WTC11 (cell line): ENCODE results near the gene UBAP2L. TPM values are rescaled to one million over a fixed set of nuclear protein-coding genes. Genes with fewer than 3 reads are reported as not detected.

Experiments used
- ATAC-seq: fragments of 200-7000 bp; cut with Tn5 transposase; 2 replicates; pipeline ENCODE4 v1.10.0; 2021; ENCODE audit warnings: mild to moderate bottlenecking, moderate library complexity
- CTCF ChIA-PET: fragments of 300-600 bp; sonication (Branson Sonifier 250); formaldehyde crosslinking; loops from one replicate; lab custom pipeline; 2021; ENCODE audit warnings: antibody characterized with exemption; lab: Charles Lee
- POLR2A ChIA-PET: fragments of 350-600 bp; sonication (Branson Sonifier 250); formaldehyde crosslinking; loops from one replicate; lab custom pipeline; 2021; ENCODE audit warnings: antibody characterized with exemption; lab: Charles Lee
- DNase-seq: peaks from one replicate; pipeline ENCODE4 v3.0.0; 2021; ENCODE audit warnings: low spot score
- H3K27ac Mint-ChIP-seq: 2 replicates; pipeline ENCODE4 v1.8.0; 2021; ENCODE audit warnings: mixed read lengths
- H3K27me3 Mint-ChIP-seq: 2 replicates; pipeline ENCODE4 v1.8.0; 2021; ENCODE audit warnings: low read depth, mild to moderate bottlenecking, moderate library complexity, mixed read lengths
- H3K36me3 Mint-ChIP-seq: 2 replicates; pipeline ENCODE4 v1.8.0; 2021; ENCODE audit warnings: mixed read lengths
- H3K4me1 Mint-ChIP-seq: 2 replicates; pipeline ENCODE4 v1.8.0; 2022; ENCODE audit warnings: mixed read lengths
- H3K4me3 Mint-ChIP-seq: 2 replicates; pipeline ENCODE4 v1.8.0; 2021; ENCODE audit warnings: mild to moderate bottlenecking, moderate library complexity, mixed read lengths
- H3K9me3 Mint-ChIP-seq: 2 replicates; pipeline ENCODE4 v1.8.0; 2021; ENCODE audit warnings: mixed read lengths
- ATF1 ChIP-seq: sonication (generic); formaldehyde crosslinking; IDR thresholded peaks from 2 replicates; pipeline ENCODE4 v1.8.1; 2023; ENCODE audit warnings: mild to moderate bottlenecking, moderate library complexity, missing genetic modification reagents
- CBFB ChIP-seq: sonication (generic); formaldehyde crosslinking; IDR thresholded peaks from 2 replicates; pipeline ENCODE4 v1.8.1; 2022; ENCODE audit warnings: mild to moderate bottlenecking, low read depth, missing genetic modification reagents
- GABPB1 ChIP-seq: sonication (generic); formaldehyde crosslinking; IDR thresholded peaks from 2 replicates; pipeline ENCODE4 v1.8.1; 2023; ENCODE audit warnings: mild to moderate bottlenecking, missing genetic modification reagents
- JAZF1 ChIP-seq: fragments of 250-450 bp; sonication (Bioruptor Pico); IDR thresholded peaks from 2 replicates; pipeline ENCODE4 v1.9.0; 2021; ENCODE audit warnings: moderate library complexity, mild to moderate bottlenecking, inconsistent platforms
- JUN ChIP-seq: sonication (generic); formaldehyde crosslinking; IDR thresholded peaks from 2 replicates; pipeline ENCODE4 v1.8.0; 2023; ENCODE audit warnings: mild to moderate bottlenecking, missing genetic modification reagents
- KAT7 ChIP-seq: sonication (generic); formaldehyde crosslinking; IDR thresholded peaks from 2 replicates; pipeline ENCODE4 v1.8.1; 2023; ENCODE audit warnings: missing genetic modification reagents, mild to moderate bottlenecking, borderline replicate concordance
- MXD4 ChIP-seq: fragments of 250-450 bp; sonication (Bioruptor Pico); IDR thresholded peaks from 2 replicates; pipeline ENCODE4 v1.8.0; 2021; ENCODE audit warnings: mild to moderate bottlenecking, moderate library complexity, borderline replicate concordance
- NR2C2 ChIP-seq: sonication (generic); formaldehyde crosslinking; IDR thresholded peaks from 2 replicates; pipeline ENCODE4 v1.8.0; 2022; ENCODE audit warnings: mild to moderate bottlenecking, missing genetic modification reagents
- RORB ChIP-seq: fragments of 250-450 bp; sonication (Bioruptor Pico); IDR thresholded peaks from 2 replicates; pipeline ENCODE4 v1.9.0; 2021; ENCODE audit warnings: mild to moderate bottlenecking
- SMAD3 ChIP-seq: sonication (generic); formaldehyde crosslinking; IDR thresholded peaks from 2 replicates; pipeline ENCODE4 v1.8.0; 2022; ENCODE audit warnings: missing genetic modification reagents, mild to moderate bottlenecking, borderline replicate concordance
- SOX15 ChIP-seq: fragments of 250-450 bp; sonication (Bioruptor Pico); IDR thresholded peaks from 2 replicates; pipeline ENCODE4 v1.9.0; 2021; ENCODE audit warnings: mild to moderate bottlenecking
- ZBTB21 ChIP-seq: sonication (generic); formaldehyde crosslinking; IDR thresholded peaks from 2 replicates; pipeline ENCODE4 v1.8.1; 2023; ENCODE audit warnings: mild to moderate bottlenecking, missing genetic modification reagents, borderline replicate concordance
- total RNA-seq: library from RNA; stranded (reverse); gene quantifications from 3 replicates; pipeline ENCODE4 v1.2.3, GENCODE V29; 2021
- TF ChIP-seq, protein P1 (sequence below): sonication (generic); formaldehyde crosslinking; IDR thresholded peaks from 2 replicates; pipeline ENCODE4 v1.8.1; 2022; ENCODE audit warnings: missing genetic modification reagents, borderline replicate concordance
- TF ChIP-seq, protein P2 (sequence below): fragments of 250-450 bp; sonication (Bioruptor Pico); conservative IDR thresholded peaks from 2 replicates; pipeline ENCODE4 v1.9.0; 2021; ENCODE audit warnings: mild to moderate bottlenecking
- TF ChIP-seq, protein P3 (sequence below): fragments of 250-450 bp; sonication (Bioruptor Pico); IDR thresholded peaks from 2 replicates; pipeline ENCODE4 v2.1.2; 2022; ENCODE audit warnings: mild to moderate bottlenecking, moderate library complexity
- TF ChIP-seq, protein P4 (sequence below): sonication (generic); formaldehyde crosslinking; IDR thresholded peaks from 2 replicates; pipeline ENCODE4 v1.8.1; 2022; ENCODE audit warnings: low read depth, mild to moderate bottlenecking, moderate library complexity, missing genetic modification reagents, borderline replicate concordance
- TF ChIP-seq, protein P5 (sequence below): sonication (generic); formaldehyde crosslinking; IDR thresholded peaks from 2 replicates; pipeline ENCODE4 v1.8.1; 2022; ENCODE audit warnings: mild to moderate bottlenecking, missing genetic modification reagents, moderate library complexity, borderline replicate concordance
- TF ChIP-seq, protein P6 (sequence below): fragments of 250-450 bp; sonication (Bioruptor Pico); IDR thresholded peaks from 2 replicates; pipeline ENCODE4 v1.9.0; 2021; ENCODE audit warnings: mild to moderate bottlenecking, borderline replicate concordance
- TF ChIP-seq, protein P7 (sequence below): sonication (generic); formaldehyde crosslinking; conservative IDR thresholded peaks from 2 replicates; pipeline ENCODE4 v1.8.1; 2022; ENCODE audit warnings: mild to moderate bottlenecking, missing genetic modification reagents
- TF ChIP-seq, protein P8 (sequence below): fragments of 200-600 bp; IDR thresholded peaks from 2 replicates; pipeline ENCODE4 v1.8.0; 2022; ENCODE audit warnings: antibody characterized with exemption

UBAP2L gene
- total RNA-seq, 1 experiment from 2014 or later = 205 TPM

DNA sequence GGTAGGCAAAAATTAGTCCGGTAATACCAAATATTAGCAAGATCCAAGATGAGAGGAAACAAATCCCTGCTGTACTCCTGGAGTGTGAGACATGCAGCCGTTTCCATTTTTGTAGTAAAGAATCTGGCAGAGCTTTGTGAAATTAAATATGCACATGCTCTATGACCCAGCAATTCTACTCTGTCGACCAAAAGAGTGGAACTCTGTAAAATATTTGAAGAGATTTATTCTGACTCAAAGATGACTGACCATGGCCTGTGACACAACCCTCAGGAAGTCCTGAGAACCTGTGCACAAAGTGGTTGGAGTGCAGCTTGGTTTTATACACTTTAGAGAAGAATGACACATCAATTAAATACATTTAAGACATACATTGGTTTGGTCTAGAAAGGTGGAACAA lies 67.9 kb downstream of the UBAP2L start:
- DNase-seq = no peak
- POLR2A ChIA-PET = no interaction called here
- no peak for TF ChIP-seq MXD4
- no peak for TF ChIP-seq KAT7 (CRISPR knock-in tag)
- TF ChIP-seq, protein P1, sequence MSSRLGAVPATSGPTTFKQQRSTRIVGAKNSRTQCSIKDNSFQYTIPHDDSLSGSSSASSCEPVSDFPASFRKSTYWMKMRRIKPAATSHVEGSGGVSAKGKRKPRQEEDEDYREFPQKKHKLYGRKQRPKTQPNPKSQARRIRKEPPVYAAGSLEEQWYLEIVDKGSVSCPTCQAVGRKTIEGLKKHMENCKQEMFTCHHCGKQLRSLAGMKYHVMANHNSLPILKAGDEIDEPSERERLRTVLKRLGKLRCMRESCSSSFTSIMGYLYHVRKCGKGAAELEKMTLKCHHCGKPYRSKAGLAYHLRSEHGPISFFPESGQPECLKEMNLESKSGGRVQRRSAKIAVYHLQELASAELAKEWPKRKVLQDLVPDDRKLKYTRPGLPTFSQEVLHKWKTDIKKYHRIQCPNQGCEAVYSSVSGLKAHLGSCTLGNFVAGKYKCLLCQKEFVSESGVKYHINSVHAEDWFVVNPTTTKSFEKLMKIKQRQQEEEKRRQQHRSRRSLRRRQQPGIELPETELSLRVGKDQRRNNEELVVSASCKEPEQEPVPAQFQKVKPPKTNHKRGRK (CRISPR knock-in tag) = no peak
- TF ChIP-seq, protein P2, sequence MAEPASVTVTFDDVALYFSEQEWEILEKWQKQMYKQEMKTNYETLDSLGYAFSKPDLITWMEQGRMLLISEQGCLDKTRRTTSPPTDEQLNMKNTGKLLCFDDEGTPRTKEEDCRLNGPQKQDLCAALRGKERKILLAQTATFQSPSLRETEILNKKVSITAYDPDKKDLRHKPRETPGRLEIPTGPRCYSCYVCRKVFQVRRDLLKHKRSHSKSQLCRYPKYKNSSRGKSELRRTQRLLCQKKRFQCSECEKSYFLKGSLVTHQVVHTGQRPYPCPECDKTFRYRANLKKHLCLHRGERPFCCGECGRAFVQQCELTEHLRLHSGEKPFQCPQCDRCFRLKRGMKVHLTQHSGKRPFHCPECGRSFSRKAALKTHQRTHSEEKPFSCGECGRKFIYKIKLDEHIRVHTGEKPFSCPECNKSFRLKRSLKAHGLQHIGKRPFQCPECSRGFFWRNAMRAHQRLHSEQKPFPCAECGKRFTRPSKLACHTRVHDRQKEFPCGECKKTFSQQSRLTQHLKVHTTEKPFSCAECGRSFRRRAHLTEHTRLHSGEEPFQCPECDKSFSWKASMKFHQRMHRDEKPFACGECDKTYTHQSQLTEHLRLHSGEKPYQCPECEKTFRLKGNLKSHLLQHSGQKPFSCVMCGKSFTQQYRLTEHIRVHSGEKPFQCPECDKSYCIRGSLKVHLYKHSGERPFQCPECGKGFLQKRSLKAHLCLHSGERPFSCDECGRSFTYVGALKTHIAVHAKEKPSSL (CRISPR knock-in tag) = no peak
- TF ChIP-seq NR2C2 (CRISPR knock-in tag) = no peak
- TF ChIP-seq, protein P3, sequence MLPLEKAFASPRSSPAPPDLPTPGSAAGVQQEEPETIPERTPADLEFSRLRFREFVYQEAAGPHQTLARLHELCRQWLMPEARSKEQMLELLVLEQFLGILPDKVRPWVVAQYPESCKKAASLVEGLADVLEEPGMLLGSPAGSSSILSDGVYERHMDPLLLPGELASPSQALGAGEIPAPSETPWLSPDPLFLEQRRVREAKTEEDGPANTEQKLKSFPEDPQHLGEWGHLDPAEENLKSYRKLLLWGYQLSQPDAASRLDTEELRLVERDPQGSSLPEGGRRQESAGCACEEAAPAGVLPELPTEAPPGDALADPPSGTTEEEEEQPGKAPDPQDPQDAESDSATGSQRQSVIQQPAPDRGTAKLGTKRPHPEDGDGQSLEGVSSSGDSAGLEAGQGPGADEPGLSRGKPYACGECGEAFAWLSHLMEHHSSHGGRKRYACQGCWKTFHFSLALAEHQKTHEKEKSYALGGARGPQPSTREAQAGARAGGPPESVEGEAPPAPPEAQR (CRISPR knock-in tag) = no peak
- TF ChIP-seq RORB (CRISPR knock-in tag) = no peak
- no peak for TF ChIP-seq CBFB (CRISPR knock-in tag)
- TF ChIP-seq, protein P4, sequence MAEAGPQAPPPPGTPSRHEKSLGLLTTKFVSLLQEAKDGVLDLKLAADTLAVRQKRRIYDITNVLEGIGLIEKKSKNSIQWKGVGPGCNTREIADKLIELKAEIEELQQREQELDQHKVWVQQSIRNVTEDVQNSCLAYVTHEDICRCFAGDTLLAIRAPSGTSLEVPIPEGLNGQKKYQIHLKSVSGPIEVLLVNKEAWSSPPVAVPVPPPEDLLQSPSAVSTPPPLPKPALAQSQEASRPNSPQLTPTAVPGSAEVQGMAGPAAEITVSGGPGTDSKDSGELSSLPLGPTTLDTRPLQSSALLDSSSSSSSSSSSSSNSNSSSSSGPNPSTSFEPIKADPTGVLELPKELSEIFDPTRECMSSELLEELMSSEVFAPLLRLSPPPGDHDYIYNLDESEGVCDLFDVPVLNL (CRISPR knock-in tag) = no peak
- TF ChIP-seq ZBTB21 = no peak
- no peak for TF ChIP-seq SOX15 (CRISPR knock-in tag)
- 0 out of 2 replicates have a peak, but pooled peaks cover 2% of the 10 kb centered on the region for H3K4me1 Mint-ChIP-seq
- H3K36me3 Mint-ChIP-seq = peaks cover 4% of the 10 kb centered on the region; the same call in 1 of the 2 replicates
- H3K9me3 Mint-ChIP-seq = peaks cover 15% of the 10 kb centered on the region
- CTCF ChIA-PET = interaction anchor here (0.8 to 1.5 kb wide), 4 partner anchors 35 to 46 kb away, joined by 3 to 8 read pairs (median 4); partner anchors contain the start of gene ATP8B2
- no peak overlapping the region for H3K27ac Mint-ChIP-seq
- H3K4me3 Mint-ChIP-seq = no peak overlapping the region
- peaks cover 5% of the 10 kb centered on the region; the same call in 1 of the 2 replicates for H3K27me3 Mint-ChIP-seq
- no peak for ATAC-seq

DNA sequence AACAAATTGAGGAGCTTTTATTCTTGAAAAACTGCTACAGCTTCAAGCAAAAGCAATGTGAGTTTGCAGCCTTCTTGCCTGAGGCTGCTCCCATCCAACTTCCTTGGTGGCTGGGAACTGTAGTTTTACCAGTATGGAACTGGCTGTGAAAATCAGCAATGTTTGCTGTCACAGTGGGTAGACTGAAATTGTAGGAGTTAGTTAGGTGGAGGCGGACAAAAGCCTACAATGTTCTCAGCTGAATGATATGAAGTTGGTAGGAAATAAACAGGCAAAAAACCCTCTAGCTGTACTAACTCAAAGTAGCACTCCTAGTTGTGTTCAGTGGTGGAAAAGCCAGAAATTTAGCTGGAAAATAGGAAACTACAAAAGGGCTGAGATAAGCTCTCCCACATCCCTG lies 70.2 kb downstream of the UBAP2L start:
- ChIA-PET CTCF (interaction anchor here (0.8 to 2.3 kb wide), 3 partner anchors 14 to 44 kb away, joined by 3 to 12 read pairs (median 6); no protein-coding TSS in a partner anchor), POLR2A (no interaction called here)
- peaks cover 28% of the 10 kb centered on the region for H3K9me3 Mint-ChIP-seq
- 0 out of 2 replicates have a peak, but pooled peaks cover 2% of the 10 kb centered on the region for H3K4me1 Mint-ChIP-seq
- DNase-seq (no peak), ATAC-seq (no peak)
- no peak overlapping the region for H3K27ac Mint-ChIP-seq
- peaks cover 14% of the 10 kb centered on the region; the same call in 1 of the 2 replicates for H3K27me3 Mint-ChIP-seq
- no peak overlapping the region for H3K4me3 Mint-ChIP-seq
- peaks cover 18% of the 10 kb centered on the region for H3K36me3 Mint-ChIP-seq
- TF ChIP-seq JUN (CRISPR knock-in tag) (no peak), ATF1 (CRISPR knock-in tag) (no peak), JAZF1 (CRISPR knock-in tag) (no peak), GABPB1 (no peak), RORB (CRISPR knock-in tag) (no peak), KAT7 (CRISPR knock-in tag) (no peak), MXD4 (no peak), SMAD3 (CRISPR knock-in tag) (no peak)
- TF ChIP-seq, protein P5, sequence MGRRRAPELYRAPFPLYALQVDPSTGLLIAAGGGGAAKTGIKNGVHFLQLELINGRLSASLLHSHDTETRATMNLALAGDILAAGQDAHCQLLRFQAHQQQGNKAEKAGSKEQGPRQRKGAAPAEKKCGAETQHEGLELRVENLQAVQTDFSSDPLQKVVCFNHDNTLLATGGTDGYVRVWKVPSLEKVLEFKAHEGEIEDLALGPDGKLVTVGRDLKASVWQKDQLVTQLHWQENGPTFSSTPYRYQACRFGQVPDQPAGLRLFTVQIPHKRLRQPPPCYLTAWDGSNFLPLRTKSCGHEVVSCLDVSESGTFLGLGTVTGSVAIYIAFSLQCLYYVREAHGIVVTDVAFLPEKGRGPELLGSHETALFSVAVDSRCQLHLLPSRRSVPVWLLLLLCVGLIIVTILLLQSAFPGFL (CRISPR knock-in tag) = no peak
- TF ChIP-seq, protein P6, sequence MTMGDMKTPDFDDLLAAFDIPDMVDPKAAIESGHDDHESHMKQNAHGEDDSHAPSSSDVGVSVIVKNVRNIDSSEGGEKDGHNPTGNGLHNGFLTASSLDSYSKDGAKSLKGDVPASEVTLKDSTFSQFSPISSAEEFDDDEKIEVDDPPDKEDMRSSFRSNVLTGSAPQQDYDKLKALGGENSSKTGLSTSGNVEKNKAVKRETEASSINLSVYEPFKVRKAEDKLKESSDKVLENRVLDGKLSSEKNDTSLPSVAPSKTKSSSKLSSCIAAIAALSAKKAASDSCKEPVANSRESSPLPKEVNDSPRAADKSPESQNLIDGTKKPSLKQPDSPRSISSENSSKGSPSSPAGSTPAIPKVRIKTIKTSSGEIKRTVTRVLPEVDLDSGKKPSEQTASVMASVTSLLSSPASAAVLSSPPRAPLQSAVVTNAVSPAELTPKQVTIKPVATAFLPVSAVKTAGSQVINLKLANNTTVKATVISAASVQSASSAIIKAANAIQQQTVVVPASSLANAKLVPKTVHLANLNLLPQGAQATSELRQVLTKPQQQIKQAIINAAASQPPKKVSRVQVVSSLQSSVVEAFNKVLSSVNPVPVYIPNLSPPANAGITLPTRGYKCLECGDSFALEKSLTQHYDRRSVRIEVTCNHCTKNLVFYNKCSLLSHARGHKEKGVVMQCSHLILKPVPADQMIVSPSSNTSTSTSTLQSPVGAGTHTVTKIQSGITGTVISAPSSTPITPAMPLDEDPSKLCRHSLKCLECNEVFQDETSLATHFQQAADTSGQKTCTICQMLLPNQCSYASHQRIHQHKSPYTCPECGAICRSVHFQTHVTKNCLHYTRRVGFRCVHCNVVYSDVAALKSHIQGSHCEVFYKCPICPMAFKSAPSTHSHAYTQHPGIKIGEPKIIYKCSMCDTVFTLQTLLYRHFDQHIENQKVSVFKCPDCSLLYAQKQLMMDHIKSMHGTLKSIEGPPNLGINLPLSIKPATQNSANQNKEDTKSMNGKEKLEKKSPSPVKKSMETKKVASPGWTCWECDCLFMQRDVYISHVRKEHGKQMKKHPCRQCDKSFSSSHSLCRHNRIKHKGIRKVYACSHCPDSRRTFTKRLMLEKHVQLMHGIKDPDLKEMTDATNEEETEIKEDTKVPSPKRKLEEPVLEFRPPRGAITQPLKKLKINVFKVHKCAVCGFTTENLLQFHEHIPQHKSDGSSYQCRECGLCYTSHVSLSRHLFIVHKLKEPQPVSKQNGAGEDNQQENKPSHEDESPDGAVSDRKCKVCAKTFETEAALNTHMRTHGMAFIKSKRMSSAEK (CRISPR knock-in tag) = no peak
- TF ChIP-seq, protein P7, sequence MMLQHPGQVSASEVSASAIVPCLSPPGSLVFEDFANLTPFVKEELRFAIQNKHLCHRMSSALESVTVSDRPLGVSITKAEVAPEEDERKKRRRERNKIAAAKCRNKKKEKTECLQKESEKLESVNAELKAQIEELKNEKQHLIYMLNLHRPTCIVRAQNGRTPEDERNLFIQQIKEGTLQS (CRISPR knock-in tag) = no peak
- TF ChIP-seq, protein P8, sequence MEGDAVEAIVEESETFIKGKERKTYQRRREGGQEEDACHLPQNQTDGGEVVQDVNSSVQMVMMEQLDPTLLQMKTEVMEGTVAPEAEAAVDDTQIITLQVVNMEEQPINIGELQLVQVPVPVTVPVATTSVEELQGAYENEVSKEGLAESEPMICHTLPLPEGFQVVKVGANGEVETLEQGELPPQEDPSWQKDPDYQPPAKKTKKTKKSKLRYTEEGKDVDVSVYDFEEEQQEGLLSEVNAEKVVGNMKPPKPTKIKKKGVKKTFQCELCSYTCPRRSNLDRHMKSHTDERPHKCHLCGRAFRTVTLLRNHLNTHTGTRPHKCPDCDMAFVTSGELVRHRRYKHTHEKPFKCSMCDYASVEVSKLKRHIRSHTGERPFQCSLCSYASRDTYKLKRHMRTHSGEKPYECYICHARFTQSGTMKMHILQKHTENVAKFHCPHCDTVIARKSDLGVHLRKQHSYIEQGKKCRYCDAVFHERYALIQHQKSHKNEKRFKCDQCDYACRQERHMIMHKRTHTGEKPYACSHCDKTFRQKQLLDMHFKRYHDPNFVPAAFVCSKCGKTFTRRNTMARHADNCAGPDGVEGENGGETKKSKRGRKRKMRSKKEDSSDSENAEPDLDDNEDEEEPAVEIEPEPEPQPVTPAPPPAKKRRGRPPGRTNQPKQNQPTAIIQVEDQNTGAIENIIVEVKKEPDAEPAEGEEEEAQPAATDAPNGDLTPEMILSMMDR = no peak
